Measurements from ENCODE around the gene KRT9. TPM values are rescaled to one million over a fixed set of nuclear protein-coding genes. Genes with fewer than 3 reads are reported as not detected.

The KRT9 gene
- polyA plus RNA-seq, 2 donors = 0.12 to 0.24 TPM

GRCh38 chr17:41522301-41523224 is 49.3 kb downstream of the KRT9 start:
- peaks cover 0 to 21% of the 10 kb centered on the region in 2 donors for H3K4me1 ChIP-seq (ENCODE audit: control insufficient read depth in 2 of 2, insufficient read depth in 2 of 2, low read length in 1 of 2)
- H3K4me3 ChIP-seq (ENCODE audit: low read depth in 1 of 2, low read length in 2 of 2) = peak overlapping the region in 1 of 2 donors; percentile 19
- H3K27me3 ChIP-seq (ENCODE audit: control insufficient read depth in 1 of 2, insufficient read depth in 2 of 2, low read length in 2 of 2) = no peaks in the 10 kb centered on the region
- peak overlapping the region; percentile 80 to 83 for H3K27ac ChIP-seq (ENCODE audit: low read depth in 2 of 2, low read length in 1 of 2)
- 62 to 73% methylated on average over 12 of the region's 12 CpGs for WGBS, 2 donors
- peaks cover 0 to 2% of the 10 kb centered on the region in 2 donors for H3K36me3 ChIP-seq (ENCODE audit: control insufficient read depth in 2 of 2, insufficient read depth in 2 of 2, low read length in 1 of 2)
- H3K9me3 ChIP-seq (ENCODE audit: control insufficient read depth in 2 of 2, insufficient read depth in 1 of 2, low read depth in 1 of 2, low read length in 1 of 2) = no peaks in the 10 kb centered on the region

GRCh38 chr17:41521574-41522261 is 50.1 kb downstream of the KRT9 start:
- Histone ChIP-seq H3K4me1 (ENCODE audit: control insufficient read depth in 2 of 2, insufficient read depth in 2 of 2, low read length in 1 of 2) (peaks cover 0 to 18% of the 10 kb centered on the region in 2 donors), H3K4me3 (ENCODE audit: low read depth in 1 of 2, low read length in 2 of 2) (peak overlapping the region; percentile 17 to 27), H3K9me3 (ENCODE audit: control insufficient read depth in 2 of 2, insufficient read depth in 1 of 2, low read depth in 1 of 2, low read length in 1 of 2) (no peaks in the 10 kb centered on the region), H3K36me3 (ENCODE audit: control insufficient read depth in 2 of 2, insufficient read depth in 2 of 2, low read length in 1 of 2) (peaks cover 0 to 8% of the 10 kb centered on the region in 2 donors), H3K27ac (ENCODE audit: low read depth in 2 of 2, low read length in 1 of 2) (peak overlapping the region; percentile 80 to 83), H3K27me3 (ENCODE audit: control insufficient read depth in 1 of 2, insufficient read depth in 2 of 2, low read length in 2 of 2) (no peaks in the 10 kb centered on the region)
- WGBS, 2 donors = 41 to 49% methylated on average over 6 of the region's 6 CpGs

GRCh38 chr17:41520821-41521521 is 50.9 kb downstream of the KRT9 start:
- H3K4me3 ChIP-seq (ENCODE audit: low read depth in 1 of 2, low read length in 2 of 2) = peak overlapping the region; percentile 17 to 27
- whole genome bisulfite sequencing, 2 donors = 30 to 53% methylated on average over 10 of the region's 10 CpGs
- H3K36me3 ChIP-seq (ENCODE audit: control insufficient read depth in 2 of 2, insufficient read depth in 2 of 2, low read length in 1 of 2) = peaks cover 0 to 14% of the 10 kb centered on the region in 2 donors
- peak overlapping the region; percentile 80 to 83 for H3K27ac ChIP-seq (ENCODE audit: low read depth in 2 of 2, low read length in 1 of 2)
- H3K27me3 ChIP-seq (ENCODE audit: control insufficient read depth in 1 of 2, insufficient read depth in 2 of 2, low read length in 2 of 2) = no peaks in the 10 kb centered on the region
- H3K9me3 ChIP-seq (ENCODE audit: control insufficient read depth in 2 of 2, insufficient read depth in 1 of 2, low read depth in 1 of 2, low read length in 1 of 2) = no peaks in the 10 kb centered on the region
- peaks cover 0 to 18% of the 10 kb centered on the region in 2 donors for H3K4me1 ChIP-seq (ENCODE audit: control insufficient read depth in 2 of 2, insufficient read depth in 2 of 2, low read length in 1 of 2)

GRCh38 chr17:41519501-41520224 is 52.2 kb downstream of the KRT9 start:
- H3K4me1 ChIP-seq (ENCODE audit: control insufficient read depth in 2 of 2, insufficient read depth in 2 of 2, low read length in 1 of 2) = peaks cover 0 to 18% of the 10 kb centered on the region in 2 donors
- peak overlapping the region; percentile 24 to 38 for H3K4me3 ChIP-seq (ENCODE audit: low read depth in 1 of 2, low read length in 2 of 2)
- no peaks in the 10 kb centered on the region for H3K27me3 ChIP-seq (ENCODE audit: control insufficient read depth in 1 of 2, insufficient read depth in 2 of 2, low read length in 2 of 2)
- H3K27ac ChIP-seq (ENCODE audit: low read depth in 2 of 2, low read length in 1 of 2) = peak overlapping the region; percentile 79 to 83
- H3K9me3 ChIP-seq (ENCODE audit: control insufficient read depth in 2 of 2, insufficient read depth in 1 of 2, low read depth in 1 of 2, low read length in 1 of 2) = no peaks in the 10 kb centered on the region
- 27 to 29% methylated on average over 11 of the region's 11 CpGs for WGBS, 2 donors
- H3K36me3 ChIP-seq (ENCODE audit: control insufficient read depth in 2 of 2, insufficient read depth in 2 of 2, low read length in 1 of 2) = peaks cover 0 to 20% of the 10 kb centered on the region in 2 donors

- H3K4me3 ChIP-seq (ENCODE audit: low read depth in 1 of 2, low read length in 2 of 2) = peak within 1 kb of the TSS; percentile 55 to 61
- H3K9me3 ChIP-seq (ENCODE audit: control insufficient read depth in 2 of 2, insufficient read depth in 1 of 2, low read depth in 1 of 2, low read length in 1 of 2) = no peaks in the 10 kb centered on the region
- 42 to 52% methylated on average over 8 of the region's 8 CpGs for WGBS, 2 donors
- H3K27me3 ChIP-seq (ENCODE audit: control insufficient read depth in 1 of 2, insufficient read depth in 2 of 2, low read length in 2 of 2) = no peaks in the 10 kb centered on the region
- peak within 1 kb of the TSS; percentile 79 to 83 for H3K27ac ChIP-seq (ENCODE audit: low read depth in 2 of 2, low read length in 1 of 2)
- peaks cover 0 to 19% of the 10 kb centered on the region in 2 donors for H3K36me3 ChIP-seq (ENCODE audit: control insufficient read depth in 2 of 2, insufficient read depth in 2 of 2, low read length in 1 of 2)
- peaks cover 0 to 18% of the 10 kb centered on the region in 2 donors for H3K4me1 ChIP-seq (ENCODE audit: control insufficient read depth in 2 of 2, insufficient read depth in 2 of 2, low read length in 1 of 2)
Measured at GRCh38 chr17:41518789-41519449, 52.9 kb downstream of the KRT9 start, which contains the start of gene KRT15. TSS of gene KRT15 (minus strand) at chr17:41518890. CDS start at chr17:41518827, 63 bp downstream.

- Histone ChIP-seq H3K4me1 (ENCODE audit: control insufficient read depth in 2 of 2, insufficient read depth in 2 of 2, low read length in 1 of 2) (peaks cover 0 to 16% of the 10 kb centered on the region in 2 donors), H3K27me3 (ENCODE audit: control insufficient read depth in 1 of 2, insufficient read depth in 2 of 2, low read length in 2 of 2) (no peaks in the 10 kb centered on the region), H3K4me3 (ENCODE audit: low read depth in 1 of 2, low read length in 2 of 2) (peak overlapping the region; percentile 55 to 61), H3K9me3 (ENCODE audit: control insufficient read depth in 2 of 2, insufficient read depth in 1 of 2, low read depth in 1 of 2, low read length in 1 of 2) (no peaks in the 10 kb centered on the region), H3K27ac (ENCODE audit: low read depth in 2 of 2, low read length in 1 of 2) (peak overlapping the region; percentile 60 to 68), H3K36me3 (ENCODE audit: control insufficient read depth in 2 of 2, insufficient read depth in 2 of 2, low read length in 1 of 2) (peaks cover 0 to 17% of the 10 kb centered on the region in 2 donors)
- WGBS, 2 donors = 60 to 62% methylated on average over 3 of the region's 3 CpGs
Measured at GRCh38 chr17:41518031-41518430, 53.8 kb downstream of the KRT9 start.

GRCh38 chr17:41516830-41517283 is 55.0 kb downstream of the KRT9 start:
- H3K4me3 ChIP-seq (ENCODE audit: low read depth in 1 of 2, low read length in 2 of 2) = peak overlapping the region; percentile 55 to 61
- no peaks in the 10 kb centered on the region for H3K9me3 ChIP-seq (ENCODE audit: control insufficient read depth in 2 of 2, insufficient read depth in 1 of 2, low read depth in 1 of 2, low read length in 1 of 2)
- H3K4me1 ChIP-seq (ENCODE audit: control insufficient read depth in 2 of 2, insufficient read depth in 2 of 2, low read length in 1 of 2) = peaks cover 0 to 13% of the 10 kb centered on the region in 2 donors
- H3K36me3 ChIP-seq (ENCODE audit: control insufficient read depth in 2 of 2, insufficient read depth in 2 of 2, low read length in 1 of 2) = peaks cover 0 to 17% of the 10 kb centered on the region in 2 donors
- no peaks in the 10 kb centered on the region for H3K27me3 ChIP-seq (ENCODE audit: control insufficient read depth in 1 of 2, insufficient read depth in 2 of 2, low read length in 2 of 2)
- 48 to 61% methylated on average over 14 of the region's 14 CpGs for WGBS, 2 donors
- H3K27ac ChIP-seq (ENCODE audit: low read depth in 2 of 2, low read length in 1 of 2) = peak overlapping the region; percentile 78 to 83

GRCh38 chr17:41516147-41516829 is 55.6 kb downstream of the KRT9 start:
- H3K36me3 ChIP-seq (ENCODE audit: control insufficient read depth in 2 of 2, insufficient read depth in 2 of 2, low read length in 1 of 2) = peaks cover 0 to 17% of the 10 kb centered on the region in 2 donors
- no peaks in the 10 kb centered on the region for H3K27me3 ChIP-seq (ENCODE audit: control insufficient read depth in 1 of 2, insufficient read depth in 2 of 2, low read length in 2 of 2)
- no peaks in the 10 kb centered on the region for H3K9me3 ChIP-seq (ENCODE audit: control insufficient read depth in 2 of 2, insufficient read depth in 1 of 2, low read depth in 1 of 2, low read length in 1 of 2)
- WGBS, 2 donors = 53 to 64% methylated on average over 14 of the region's 14 CpGs
- peak overlapping the region; percentile 55 to 61 for H3K4me3 ChIP-seq (ENCODE audit: low read depth in 1 of 2, low read length in 2 of 2)
- peak overlapping the region; percentile 78 to 83 for H3K27ac ChIP-seq (ENCODE audit: low read depth in 2 of 2, low read length in 1 of 2)
- H3K4me1 ChIP-seq (ENCODE audit: control insufficient read depth in 2 of 2, insufficient read depth in 2 of 2, low read length in 1 of 2) = peaks cover 0 to 9% of the 10 kb centered on the region in 2 donors
